HCT116 (cell line): ENCODE measurements around the gene TMEM40. TPM values are rescaled to one million over a fixed set of nuclear protein-coding genes. Genes with fewer than 3 reads are reported as not detected.
"Not testable (repeated sequence)": the region's sequence is repeated elsewhere in the genome, so short reads cannot be mapped to it uniquely, and the experiment has no call there.

Experiments used
- ATAC-seq: fragments of 200-7000 bp; cut with Tn5 transposase; 2 replicates; pipeline ENCODE4 v1.9.1; 2020; ENCODE audit warnings: mild to moderate bottlenecking, moderate library complexity
- BruUV-seq: library from RNA; stranded (reverse); fragments of 400-500 nt; replicated peaks from 2 replicates; lab custom pipeline; 2021; lab: Mats Ljungman, UMichigan
- CTCF ChIA-PET: fragments of 300-600 bp; sonication (Branson Sonifier 250); formaldehyde crosslinking; loops from one replicate; lab custom pipeline; 2021; ENCODE audit warnings: antibody characterized with exemption; lab: Charles Lee
- POLR2A ChIA-PET: fragments of 300-600, 350-600 bp; sonication (Branson Sonifier 250); formaldehyde crosslinking; loops from one replicate; lab custom pipeline; 2021; ENCODE audit warnings: antibody characterized with exemption; lab: Charles Lee
- RAD21 ChIA-PET, 2 experiments: fragments of 300-600 bp; sonication (Branson Sonifier 250); formaldehyde crosslinking; loops; one replicate each; lab custom pipeline; 2023; ENCODE audit warnings: low total read pairs in 2 of 2; ENCODE audit not compliant: uncharacterized antibody in 2 of 2, unreplicated experiment in 2 of 2, low non-redundant PET in 1 of 2; lab: Charles Lee
- DNase-seq: peaks from one replicate; pipeline ENCODE4 v3.0.0-alpha.2; 2010; ENCODE audit warnings: low read depth, low spot score
- H2AFZ ChIP-seq: fragments of 200-600 bp; shearing (Covaris generic), sonication (generic); 2 replicates; pipeline ENCODE4 v1.6.1; 2017; ENCODE audit warnings: low read depth, mixed run types, mixed read lengths, antibody characterized with exemption, low read length; ENCODE audit not compliant: poor library complexity, severe bottlenecking
- H3K27ac ChIP-seq: 2 replicates; pipeline ENCODE4 v1.5.1; 2012; ENCODE audit warnings: low read depth, low read length
- H3K27me3 ChIP-seq: fragments of 200-600 bp; sonication (generic); 2 replicates; pipeline ENCODE4 v1.6.1; 2016; ENCODE audit warnings: mixed run types, low read length, mixed read lengths; ENCODE audit not compliant: insufficient read depth
- H3K36me3 ChIP-seq, 2 experiments: fragments of 200-500 bp in 1 of 2; fragments of 200-600 bp in 1 of 2; sonication (Bioruptor generic) in 1 of 2; sonication (generic) in 1 of 2; 2 replicates each; pipeline versions ENCODE4 v1.5.1 to v1.6.1; 2014 to 2016; ENCODE audit warnings: low read length in 2 of 2, inconsistent platforms in 1 of 2, mixed read lengths in 1 of 2, mixed run types in 1 of 2; ENCODE audit not compliant: insufficient read depth in 2 of 2, control insufficient read depth in 1 of 2
- H3K4me1 ChIP-seq, 2 experiments: fragments of 200-600 bp in 1 of 2; sonication (generic) in 1 of 2; 2 replicates each; pipeline versions ENCODE4 v1.5.1 to v1.6.1; 2012 to 2017; ENCODE audit warnings: low read length in 2 of 2, inconsistent platforms in 1 of 2, mild to moderate bottlenecking in 1 of 2, mixed read lengths in 1 of 2, mixed run types in 1 of 2, moderate library complexity in 1 of 2; ENCODE audit not compliant: insufficient read depth in 2 of 2, control insufficient read depth in 1 of 2
- H3K4me2 ChIP-seq: fragments of 200-600 bp; sonication (generic); 2 replicates; pipeline ENCODE4 v1.6.1; 2017; ENCODE audit warnings: mixed run types, low read length, mixed read lengths
- H3K4me3 ChIP-seq, 2 experiments: fragments of 200-600 bp in 1 of 2; sonication (generic) in 1 of 2; replicated peaks in 1 of 2; 2 replicates each; pipeline ENCODE4 v1.5.1; 2011 to 2016; ENCODE audit warnings: low read length in 2 of 2, control low read depth in 1 of 2, low read depth in 1 of 2, mild to moderate bottlenecking in 1 of 2, mixed read lengths in 1 of 2, mixed run types in 1 of 2
- H3K79me2 ChIP-seq: fragments of 200-600 bp; sonication (generic); 2 replicates; pipeline ENCODE4 v1.6.1; 2017; ENCODE audit warnings: mild to moderate bottlenecking, mixed run types, low read length, moderate library complexity, mixed read lengths; ENCODE audit not compliant: insufficient read depth
- H3K9ac ChIP-seq: fragments of 200-600 bp; sonication (generic); 2 replicates; pipeline ENCODE4 v1.6.1; 2016; ENCODE audit warnings: low read length, mixed read lengths
- H3K9me2 ChIP-seq: fragments of 200-600 bp; sonication (generic), shearing (Covaris generic); 2 replicates; pipeline ENCODE4 v1.6.1; 2017; ENCODE audit warnings: mixed run types, mild to moderate bottlenecking, moderate library complexity; ENCODE audit not compliant: insufficient read depth
- H3K9me3 ChIP-seq, 2 experiments: fragments of 200-500 bp in 1 of 2; fragments of 200-600 bp in 1 of 2; sonication (Bioruptor generic) in 1 of 2; sonication (generic) in 1 of 2; 2 replicates each; pipeline ENCODE4 v1.6.1; 2014 to 2017; ENCODE audit warnings: low read length in 2 of 2, mixed read lengths in 2 of 2, inconsistent platforms in 1 of 2, low read depth in 1 of 2, mild to moderate bottlenecking in 1 of 2, mixed run types in 1 of 2, moderate library complexity in 1 of 2; ENCODE audit not compliant: control insufficient read depth in 1 of 2, insufficient read depth in 1 of 2
- H4K20me1 ChIP-seq: fragments of 200-600 bp; sonication (generic), shearing (Covaris generic); 2 replicates; pipeline ENCODE4 v1.6.1; 2017; ENCODE audit warnings: mixed run types, mild to moderate bottlenecking, moderate library complexity; ENCODE audit not compliant: insufficient read depth
- CBX3 ChIP-seq: IDR thresholded peaks from 2 replicates; pipeline ENCODE4 v1.6.1; 2012; ENCODE audit warnings: low read depth
- EGR1 ChIP-seq: IDR thresholded peaks from 2 replicates; pipeline ENCODE4 v1.6.1; 2012; ENCODE audit warnings: low read depth
- ELF1 ChIP-seq: IDR thresholded peaks from 2 replicates; pipeline ENCODE4 v1.6.1; 2012; ENCODE audit warnings: low read depth, borderline replicate concordance
- EZH2 ChIP-seq: fragments of 200-600 bp; sonication (generic); IDR thresholded peaks from 2 replicates; pipeline ENCODE4 v1.6.1; 2017; ENCODE audit warnings: antibody characterized with exemption, mixed run types
- JUND ChIP-seq: IDR thresholded peaks from 2 replicates; pipeline ENCODE4 v1.6.1; 2012
- POLR2A ChIP-seq: IDR thresholded peaks from 2 replicates; pipeline ENCODE4 v1.7.0; 2011; ENCODE audit warnings: borderline replicate concordance; ENCODE audit not compliant: insufficient read depth, insufficient read length; ENCODE audit errors: extremely low read depth
- RAD21 ChIP-seq: IDR thresholded peaks from 2 replicates; pipeline ENCODE4 v1.6.1; 2012; ENCODE audit warnings: low read depth, mild to moderate bottlenecking
- SIN3A ChIP-seq: IDR thresholded peaks from 2 replicates; pipeline ENCODE4 v1.6.1; 2012; ENCODE audit warnings: low read depth
- SP1 ChIP-seq: IDR thresholded peaks from 2 replicates; pipeline ENCODE4 v1.6.1; 2012; ENCODE audit warnings: low read depth
- SRF ChIP-seq: IDR thresholded peaks from 2 replicates; pipeline ENCODE4 v1.6.1; 2012; ENCODE audit warnings: low read depth
- ZNF274 ChIP-seq: fragments of 200-500 bp; sonication (Bioruptor generic); IDR thresholded peaks from 2 replicates; pipeline ENCODE4 v1.6.1; 2014; ENCODE audit warnings: mild to moderate bottlenecking, low read depth, low read length, inconsistent platforms
- intact Hi-C: fragments of 100-400 bp; cut with micrococcal nuclease; formaldehyde crosslinking; loops from 2 replicates; pipeline ENCODE4 v1.10.0; 2022
- total RNA-seq: library from RNA; stranded (reverse); gene quantifications from one replicate; pipeline ENCODE4 v1.2.1, GENCODE V29; 2021; ENCODE audit not compliant: unreplicated experiment
- TF ChIP-seq, protein P1 (sequence below): IDR thresholded peaks from 2 replicates; pipeline ENCODE4 v1.6.1; 2012

TMEM40 gene
- total RNA-seq, 1 experiment from 2014 or later = 12.3 TPM

DNA sequence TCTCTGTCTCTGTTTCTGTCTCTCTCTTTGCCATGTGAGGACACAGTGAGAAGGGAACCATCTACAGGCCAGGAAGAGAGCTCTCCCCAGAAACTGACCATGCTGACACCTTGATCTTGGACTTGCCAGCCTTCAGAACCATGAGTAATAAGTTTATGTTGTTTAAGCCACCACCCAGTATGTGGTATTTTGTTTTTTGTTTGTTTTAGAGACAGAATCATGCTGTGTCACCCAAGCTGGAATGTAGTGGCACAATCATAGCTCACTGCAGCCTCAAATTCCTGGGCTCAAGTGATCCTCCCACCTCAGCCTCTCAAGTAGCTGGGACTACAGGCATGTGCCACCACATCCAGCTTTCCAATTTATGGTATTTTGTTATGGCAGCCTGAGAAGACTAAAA lies 35.7 kb downstream of the TMEM40 start:
- H3K9ac ChIP-seq, DNase-seq, H3K4me2 ChIP-seq, H3K4me3 ChIP-seq, H3K36me3 ChIP-seq, RAD21 ChIA-PET, H3K9me2 ChIP-seq, intact Hi-C loops, CTCF ChIA-PET, H3K27me3 ChIP-seq, H2AFZ ChIP-seq, H3K79me2 ChIP-seq, BruUV-seq, H3K27ac ChIP-seq, POLR2A ChIA-PET, H3K9me3 ChIP-seq, ATAC-seq, H4K20me1 ChIP-seq: not testable (repeated sequence)
- peaks cover 0 to 17% of the 10 kb centered on the region in 2 experiments; a peak in 3 of 4 replicates for H3K4me1 ChIP-seq

DNA sequence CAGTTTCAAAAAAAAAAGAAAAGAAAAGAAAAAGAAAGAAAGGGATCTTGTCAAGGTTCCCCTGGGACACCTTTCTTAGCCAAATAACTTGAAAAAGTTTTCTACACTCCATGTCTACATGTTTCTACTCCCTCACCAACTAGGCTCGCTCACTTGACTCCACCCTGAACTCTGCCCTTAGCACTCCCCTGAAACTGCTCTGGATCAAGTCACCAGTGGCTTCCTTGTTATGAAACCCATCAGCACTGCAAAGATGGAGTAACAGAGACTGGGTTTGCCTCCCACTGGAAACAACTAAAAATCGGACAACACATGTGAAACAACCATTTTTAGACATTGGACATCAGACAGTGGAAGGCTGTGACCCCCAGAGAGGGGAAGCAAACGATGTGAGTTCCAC lies 36.8 kb downstream of the TMEM40 start:
- Histone ChIP-seq H3K36me3 (no peaks in the 10 kb centered on the region), H3K9me2 (no peaks in the 10 kb centered on the region), H3K27me3 (no peaks in the 10 kb centered on the region), H3K9me3 (no peaks in the 10 kb centered on the region), H2AFZ (no peak overlapping the region), H3K4me2 (no peak overlapping the region), H3K4me3 (no peak overlapping the region), H3K27ac (no peak overlapping the region), H3K4me1 (peaks cover 0 to 17% of the 10 kb centered on the region in 2 experiments; a peak in 3 of 4 replicates), H3K9ac (no peak overlapping the region), H3K79me2 (no peaks in the 10 kb centered on the region), H4K20me1 (no peaks in the 10 kb centered on the region)
- DNase-seq = no peak
- no peak for ATAC-seq
- TF ChIP-seq EGR1 (no peak), RAD21 (no peak), SIN3A (no peak), ELF1 (no peak), SRF (no peak), POLR2A (no peak), SP1 (no peak), ZNF274 (no peak), JUND (no peak), CBX3 (no peak), EZH2 (no peak)
- TF ChIP-seq, protein P1, sequence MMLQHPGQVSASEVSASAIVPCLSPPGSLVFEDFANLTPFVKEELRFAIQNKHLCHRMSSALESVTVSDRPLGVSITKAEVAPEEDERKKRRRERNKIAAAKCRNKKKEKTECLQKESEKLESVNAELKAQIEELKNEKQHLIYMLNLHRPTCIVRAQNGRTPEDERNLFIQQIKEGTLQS = no peak
- no TSS peak for BruUV-seq
- ChIA-PET POLR2A (interaction anchor here (0.7 kb wide), 1 partner anchor 116 kb away, joined by 4 read pairs; no protein-coding TSS in a partner anchor), RAD21 (no interaction called here), CTCF (interaction anchor here (0.7 kb wide), 1 partner anchor 31 kb away, joined by 3 read pairs; no protein-coding TSS in a partner anchor)
- intact Hi-C loops = no loop called here
